IMR-90 (cell line): ENCODE measurements around the gene LDAH. TPM values are rescaled to one million over a fixed set of nuclear protein-coding genes. Genes with fewer than 3 reads are reported as not detected.

Experiments
- ATAC-seq: fragments of 200-7000 bp; cut with Tn5 transposase; 2 replicates; pipeline ENCODE4 v1.9.1; 2020; ENCODE audit warnings: low read depth, mild to moderate bottlenecking, moderate library complexity
- BruUV-seq: library from RNA; stranded (reverse); fragments of 400-500 nt; replicated peaks from 2 replicates; lab custom pipeline; 2021; lab: Mats Ljungman, UMichigan
- CTCF ChIA-PET: fragments of 300-600 bp; formaldehyde crosslinking; extraction: SDS; loops from one replicate; lab custom pipeline; 2021; ENCODE audit warnings: antibody characterized with exemption; lab: Yijun Ruan, JAX
- POLR2A ChIA-PET: fragments of 300-600 bp; sonication (Branson Sonifier 250); formaldehyde crosslinking; loops from one replicate; lab custom pipeline; 2022; ENCODE audit warnings: antibody characterized with exemption; ENCODE audit not compliant: unreplicated experiment; lab: Charles Lee
- DNase-seq: peaks from one replicate; pipeline ENCODE4 v3.0.0; 2013
- H2AFZ ChIP-seq: replicated peaks from 2 replicates; pipeline ENCODE3; 2013; ENCODE audit warnings: low read length, mild to moderate bottlenecking; ENCODE audit not compliant: poor library complexity
- H2AK5ac ChIP-seq: 2 replicates; pipeline ENCODE4 v1.6.1; 2013; ENCODE audit warnings: low read depth, low read length, inconsistent platforms
- H2AK9ac ChIP-seq: replicated peaks from 2 replicates; pipeline ENCODE3; 2013; ENCODE audit warnings: mild to moderate bottlenecking, low read depth, low read length, moderate library complexity; ENCODE audit not compliant: poor library complexity
- H2BK120ac ChIP-seq: 2 replicates; pipeline ENCODE4 v1.6.1; 2013; ENCODE audit warnings: low read depth, low read length, inconsistent platforms
- H2BK15ac ChIP-seq: 3 replicates; pipeline ENCODE4 v1.6.1; 2013; ENCODE audit warnings: low read depth, low read length, inconsistent platforms
- H2BK20ac ChIP-seq: 2 replicates; pipeline ENCODE4 v1.6.1; 2013; ENCODE audit warnings: low read depth, mild to moderate bottlenecking, inconsistent platforms, low read length, moderate library complexity
- H2BK5ac ChIP-seq: 2 replicates; pipeline ENCODE4 v1.6.1; 2013; ENCODE audit warnings: mild to moderate bottlenecking, low read depth, low read length, inconsistent platforms; ENCODE audit not compliant: poor library complexity, severe bottlenecking
- H3K14ac ChIP-seq: replicated peaks from 2 replicates; pipeline ENCODE4 v1.6.1; 2013; ENCODE audit warnings: low read depth, low read length, inconsistent platforms
- H3K18ac ChIP-seq: 2 replicates; pipeline ENCODE4 v1.6.1; 2013; ENCODE audit warnings: low read depth, low read length, control low read depth
- H3K23ac ChIP-seq: 2 replicates; pipeline ENCODE4 v1.6.1; 2013; ENCODE audit warnings: low read depth, low read length, inconsistent platforms
- H3K27ac ChIP-seq: 2 replicates; pipeline ENCODE4 v1.5.1; 2013; ENCODE audit warnings: mild to moderate bottlenecking, control low read depth, low read length; ENCODE audit not compliant: insufficient read depth
- H3K27me3 ChIP-seq: 2 replicates; pipeline ENCODE4 v1.6.1; 2013; ENCODE audit warnings: low read length; ENCODE audit not compliant: control insufficient read depth, insufficient read depth
- H3K36me3 ChIP-seq: 2 replicates; pipeline ENCODE4 v1.6.1; 2013; ENCODE audit warnings: low read length, mixed read lengths; ENCODE audit not compliant: control insufficient read depth, insufficient read depth
- H3K4ac ChIP-seq: 2 replicates; pipeline ENCODE4 v1.6.1; 2013; ENCODE audit warnings: low read depth, low read length, inconsistent platforms
- H3K4me1 ChIP-seq: 2 replicates; pipeline ENCODE4 v1.6.1; 2013; ENCODE audit warnings: low read length, mixed read lengths; ENCODE audit not compliant: control insufficient read depth, insufficient read depth
- H3K4me2 ChIP-seq: 2 replicates; pipeline ENCODE4 v1.6.1; 2013; ENCODE audit warnings: low read depth, mild to moderate bottlenecking, control low read depth, low read length, moderate library complexity
- H3K4me3 ChIP-seq: 2 replicates; pipeline ENCODE4 v1.5.1; 2013; ENCODE audit warnings: low read depth, mild to moderate bottlenecking, control low read depth, low read length, moderate library complexity; ENCODE audit not compliant: insufficient read depth
- H3K56ac ChIP-seq: 2 replicates; pipeline ENCODE4 v1.6.1; 2013; ENCODE audit warnings: low read length, inconsistent platforms; ENCODE audit not compliant: insufficient read depth; ENCODE audit errors: extremely low read depth
- H3K79me1 ChIP-seq, 2 experiments: 2 replicates each; pipeline ENCODE4 v1.6.1; 2013; ENCODE audit warnings: low read length in 2 of 2, inconsistent platforms in 1 of 2, low read depth in 1 of 2
- H3K9ac ChIP-seq: 2 replicates; pipeline ENCODE4 v1.6.1; 2013; ENCODE audit warnings: low read depth, low read length, control low read depth
- H3K9me1 ChIP-seq: 2 replicates; pipeline ENCODE4 v1.6.1; 2013; ENCODE audit warnings: low read length, inconsistent platforms; ENCODE audit not compliant: insufficient read depth
- H3K9me3 ChIP-seq: 2 replicates; pipeline ENCODE4 v1.6.1; 2013; ENCODE audit warnings: low read length; ENCODE audit not compliant: control insufficient read depth, insufficient read depth
- H4K20me1 ChIP-seq: 2 replicates; pipeline ENCODE4 v1.6.1; 2013; ENCODE audit warnings: low read length, inconsistent platforms; ENCODE audit not compliant: insufficient read depth
- H4K5ac ChIP-seq: 2 replicates; pipeline ENCODE4 v1.6.1; 2013; ENCODE audit warnings: mild to moderate bottlenecking, low read depth, low read length, control low read depth
- H4K8ac ChIP-seq, 2 experiments: 2 replicates each; pipeline ENCODE4 v1.6.1; 2013; ENCODE audit warnings: low read depth in 2 of 2, low read length in 2 of 2, control low read depth in 1 of 2, inconsistent platforms in 1 of 2
- H4K91ac ChIP-seq: 2 replicates; pipeline ENCODE4 v1.6.1; 2013; ENCODE audit warnings: low read depth, low read length, inconsistent platforms; ENCODE audit not compliant: insufficient read depth
- CEBPB ChIP-seq: IDR thresholded peaks from 2 replicates; pipeline ENCODE4 v1.6.1; 2012; ENCODE audit warnings: low read depth, low read length, improper control_type of control experiment
- FOS ChIP-seq: fragments of 150-350 bp; IDR thresholded peaks from 2 replicates; pipeline ENCODE4 v1.6.1; 2016; ENCODE audit warnings: low read depth, low read length
- MAFK ChIP-seq: IDR thresholded peaks from 2 replicates; pipeline ENCODE4 v1.6.1; 2012; ENCODE audit warnings: low read depth, low read length, improper control_type of control experiment
- MAZ ChIP-seq: IDR thresholded peaks from 2 replicates; pipeline ENCODE4 v1.6.1; 2012; ENCODE audit warnings: low read depth, mild to moderate bottlenecking, low read length, improper control_type of control experiment, moderate library complexity, borderline replicate concordance
- NFE2L2 ChIP-seq: fragments of 150-350 bp; IDR thresholded peaks from 2 replicates; pipeline ENCODE4 v1.6.1; 2016; ENCODE audit warnings: low read depth, mild to moderate bottlenecking, low read length
- POLR2A ChIP-seq: IDR thresholded peaks from 2 replicates; pipeline ENCODE4 v1.6.1; 2012; ENCODE audit warnings: mild to moderate bottlenecking, low read depth, low read length
- RAD21 ChIP-seq: IDR thresholded peaks from 2 replicates; pipeline ENCODE4 v1.6.1; 2012; ENCODE audit warnings: low read length, improper control_type of control experiment
- RFX5 ChIP-seq: IDR thresholded peaks from 2 replicates; pipeline ENCODE4 v1.8.0; 2012; ENCODE audit warnings: low read depth, mild to moderate bottlenecking, low read length, moderate library complexity
- SMC3 ChIP-seq: fragments of 150-350 bp; IDR thresholded peaks from 2 replicates; pipeline ENCODE4 v1.6.1; 2016; ENCODE audit warnings: low read depth, mild to moderate bottlenecking, antibody characterized with exemption, low read length, moderate library complexity
- WGBS, 2 experiments: methylation state at CpG; one replicate each; pipeline versions ENCODE4 v1.1.5 to v1.1.7; 2013; ENCODE audit warnings: missing lambda C conversion rate in 2 of 2; ENCODE audit not compliant: insufficient read length in 1 of 2; ENCODE audit errors: extremely low coverage in 2 of 2; 5-methylcytosine and 5-hydroxymethylcytosine counted together
- dilution Hi-C: fragments of 300-500 bp; cut with HindIII; formaldehyde crosslinking; loops from one replicate; pipeline ENCODE4 v1.14.3; 2018; ENCODE audit warnings: low sequenced_read_pairs; ENCODE audit not compliant: unreplicated experiment
- in situ Hi-C: fragments of 300-500 bp; cut with MboI; formaldehyde crosslinking; loops from 3 replicates; pipeline ENCODE4 v1.14.3; 2019; ENCODE audit warnings: low sequenced_read_pairs, inconsistent platforms, mixed read lengths
- intact Hi-C: fragments of 100-400 bp; cut with micrococcal nuclease; formaldehyde crosslinking; loops from 2 replicates; pipeline ENCODE4 v1.10.0; 2022
- polyA plus RNA-seq, 3 experiments: library from polyadenylated mRNA; depleted of rRNA; stranded (reverse); fragments of >200 nt; gene quantifications; 2 replicates each; pipeline ENCODE4 v1.2.3, GENCODE V29; 2012; ENCODE audit warnings: low replicate concordance in 1 of 3
- total RNA-seq: library from RNA; depleted of rRNA; stranded (reverse); fragments of >200 nt; gene quantifications from 2 replicates; pipeline ENCODE4 v1.2.3, GENCODE V29; 2012
- TF ChIP-seq, protein P1 (sequence below): fragments of 150-350 bp; IDR thresholded peaks from 2 replicates; pipeline ENCODE4 v1.6.1; 2016; ENCODE audit warnings: low read depth, mild to moderate bottlenecking, low read length, moderate library complexity, borderline replicate concordance
- TF ChIP-seq, protein P2 (sequence below): fragments of 150-350 bp; IDR thresholded peaks from 2 replicates; pipeline ENCODE4 v1.6.1; 2017; ENCODE audit warnings: mild to moderate bottlenecking, antibody characterized with exemption, low read length, low read depth

Gene LDAH
- total and polyA plus RNA-seq, 2 of the 4 experiments (the other 2 are of a cell fraction), result 12.1 to 31.7 TPM

- Histone ChIP-seq H2BK20ac (no peak overlapping the region), H3K4me3 (no peak overlapping the region), H2BK120ac (no peak overlapping the region), H2BK5ac (no peak overlapping the region), H4K8ac (no peak overlapping the region), H3K23ac (no peak overlapping the region), H2AFZ (no peak overlapping the region), H3K9me3 (no peaks in the 10 kb centered on the region), H3K14ac (no peak overlapping the region), H3K27ac (no peak overlapping the region), H3K4me2 (no peak overlapping the region), H3K4ac (no peak overlapping the region), H3K9ac (no peak overlapping the region), H3K9me1 (no peaks in the 10 kb centered on the region), H3K27me3 (no peaks in the 10 kb centered on the region; the same call in 1 of the 2 replicates), H3K36me3 (no peaks in the 10 kb centered on the region), H3K18ac (no peak overlapping the region), H3K79me1 (no peaks in the 10 kb centered on the region), H2AK9ac (no peak overlapping the region), H2AK5ac (no peak overlapping the region), H3K56ac (no peak overlapping the region), H4K91ac (no peak overlapping the region), H2BK15ac (no peak overlapping the region), H4K20me1 (no peaks in the 10 kb centered on the region), H3K4me1 (no peaks in the 10 kb centered on the region), H4K5ac (no peak overlapping the region)
- intact Hi-C loops, result no loop called here
- no CpG with 5 or more reads among the region's 2 CpGs for WGBS, 2 experiments
- ChIA-PET CTCF (no interaction called here), POLR2A (no interaction called here)
- BruUV-seq, result no TSS peak
- no peak for DNase-seq
- ATAC-seq, result no peak
- dilution Hi-C loops, result no loop called here
- in situ Hi-C loops, result no loop called here
- TF ChIP-seq, protein P1, sequence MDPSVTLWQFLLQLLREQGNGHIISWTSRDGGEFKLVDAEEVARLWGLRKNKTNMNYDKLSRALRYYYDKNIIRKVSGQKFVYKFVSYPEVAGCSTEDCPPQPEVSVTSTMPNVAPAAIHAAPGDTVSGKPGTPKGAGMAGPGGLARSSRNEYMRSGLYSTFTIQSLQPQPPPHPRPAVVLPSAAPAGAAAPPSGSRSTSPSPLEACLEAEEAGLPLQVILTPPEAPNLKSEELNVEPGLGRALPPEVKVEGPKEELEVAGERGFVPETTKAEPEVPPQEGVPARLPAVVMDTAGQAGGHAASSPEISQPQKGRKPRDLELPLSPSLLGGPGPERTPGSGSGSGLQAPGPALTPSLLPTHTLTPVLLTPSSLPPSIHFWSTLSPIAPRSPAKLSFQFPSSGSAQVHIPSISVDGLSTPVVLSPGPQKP, result no peak
- no peak for TF ChIP-seq CEBPB
- no peak for TF ChIP-seq SMC3
- no peak for TF ChIP-seq NFE2L2
- no peak for TF ChIP-seq POLR2A
- no peak for TF ChIP-seq RAD21
- no peak for TF ChIP-seq MAZ
- no peak for TF ChIP-seq RFX5
- no peak for TF ChIP-seq MAFK
- TF ChIP-seq, protein P2, sequence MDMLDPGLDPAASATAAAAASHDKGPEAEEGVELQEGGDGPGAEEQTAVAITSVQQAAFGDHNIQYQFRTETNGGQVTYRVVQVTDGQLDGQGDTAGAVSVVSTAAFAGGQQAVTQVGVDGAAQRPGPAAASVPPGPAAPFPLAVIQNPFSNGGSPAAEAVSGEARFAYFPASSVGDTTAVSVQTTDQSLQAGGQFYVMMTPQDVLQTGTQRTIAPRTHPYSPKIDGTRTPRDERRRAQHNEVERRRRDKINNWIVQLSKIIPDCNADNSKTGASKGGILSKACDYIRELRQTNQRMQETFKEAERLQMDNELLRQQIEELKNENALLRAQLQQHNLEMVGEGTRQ, result no peak
- no peak for TF ChIP-seq FOS
Measured at GRCh38 chr2:20838016-20838415, 15.1 kb upstream of the LDAH start.
